K562 (cell line): Measurements from ENCODE around the gene HPCAL1. TPM values are rescaled to one million over a fixed set of nuclear protein-coding genes. Genes with fewer than 3 reads are reported as not detected.

Source experiments
- ATF7 ChIP-seq: fragments of 450-650 bp; IDR thresholded peaks from 2 replicates; pipeline ENCODE4 v1.7.1; 2014; ENCODE audit warnings: mild to moderate bottlenecking, moderate library complexity
- CBFB ChIP-seq: sonication (generic); formaldehyde crosslinking; IDR thresholded peaks from 2 replicates; pipeline ENCODE4 v1.4.0; 2020; ENCODE audit warnings: mild to moderate bottlenecking, missing genetic modification reagents
- CHD4 ChIP-seq: fragments of 200-600 bp; sonication (generic); IDR thresholded peaks from 3 replicates; pipeline ENCODE4 v1.6.1; 2012; ENCODE audit warnings: low read depth, mild to moderate bottlenecking, mixed read lengths, low read length, inconsistent platforms; ENCODE audit not compliant: insufficient read depth, insufficient replicate concordance, poor library complexity, severe bottlenecking
- GABPB2 ChIP-seq: fragments of 250-450 bp; sonication (Bioruptor Pico); conservative IDR thresholded peaks from 2 replicates; pipeline ENCODE4 v1.5.1; 2021; ENCODE audit warnings: mild to moderate bottlenecking
- KLF13 ChIP-seq: fragments of 450-650 bp; IDR thresholded peaks from 2 replicates; pipeline ENCODE4 v1.6.1; 2016; ENCODE audit warnings: missing genetic modification characterization, low read depth, mild to moderate bottlenecking, missing compliant biosample characterization, moderate library complexity, borderline replicate concordance
- RBM14 ChIP-seq: fragments of 200-400 bp; formaldehyde crosslinking; IDR thresholded peaks from 2 replicates; pipeline ENCODE4 v1.6.1; 2018; ENCODE audit warnings: low read depth, mild to moderate bottlenecking, low read length, moderate library complexity, borderline replicate concordance; ENCODE audit not compliant: insufficient read depth
- SMAD4 ChIP-seq: fragments of 250-450 bp; sonication (Bioruptor Pico); conservative IDR thresholded peaks from 2 replicates; pipeline ENCODE4 v1.8.0; 2021; ENCODE audit warnings: inconsistent platforms, mild to moderate bottlenecking, moderate library complexity
- TAF15 ChIP-seq: fragments of 200-400 bp; formaldehyde crosslinking; IDR thresholded peaks from 2 replicates; pipeline ENCODE4 v1.6.1; 2017; ENCODE audit warnings: mild to moderate bottlenecking, low read depth, low read length, moderate library complexity
- TRIM24 ChIP-seq, 2 experiments: fragments of 450-650 bp; IDR thresholded peaks; 2 replicates each; pipeline ENCODE4 v1.6.1; 2016
- YBX1 ChIP-seq: fragments of 450-650 bp; IDR thresholded peaks from 2 replicates; pipeline ENCODE4 v1.7.1; 2016; ENCODE audit warnings: mild to moderate bottlenecking
- ZFP30 ChIP-seq: fragments of 250-450 bp; sonication (Bioruptor Pico); IDR thresholded peaks from 2 replicates; pipeline ENCODE4 v1.8.0; 2022; ENCODE audit warnings: moderate library complexity, mild to moderate bottlenecking, inconsistent platforms, borderline replicate concordance
- ZNF347 ChIP-seq: fragments of 450-650 bp; formaldehyde crosslinking; IDR thresholded peaks from 2 replicates; pipeline ENCODE4 v1.4.0; 2020; ENCODE audit warnings: low read depth, mild to moderate bottlenecking, moderate library complexity
- ZZZ3 ChIP-seq: fragments of 450-650 bp; IDR thresholded peaks from 2 replicates; pipeline ENCODE4 v1.6.1; 2016; ENCODE audit warnings: antibody characterized with exemption, mild to moderate bottlenecking, moderate library complexity
- polyA plus RNA-seq, 8 experiments: library from polyadenylated mRNA; depleted of rRNA in 4 of 8; stranded (reverse) in 5 of 8; unstranded in 3 of 8; fragments of >200 nt; fragmentation: Nextera tagmentation in 2 of 8; fragmentation: Illumina TruSeq in 1 of 8; extraction: Ambion mirVana in 2 of 8; extraction: Trizol in 1 of 8; gene quantifications; 2 replicates each; pipeline versions ENCODE4 v1.2.1 to v1.2.3, GENCODE V29; 2011 to 2014; ENCODE audit warnings: inconsistent platforms in 1 of 8, missing spikeins in 1 of 8
- total RNA-seq, 7 experiments: library from RNA; depleted of rRNA in 6 of 7; stranded (reverse); fragments of >200 nt in 6 of 7; fragmentation: Illumina TruSeq in 2 of 7; extraction: Trizol in 2 of 7; gene quantifications; 2 replicates each; pipeline versions ENCODE4 v1.2.1 to v1.2.3, GENCODE V29; 2011 to 2021; ENCODE audit warnings: low replicate concordance in 1 of 7
- TF ChIP-seq, protein P1 (sequence below): sonication (generic); formaldehyde crosslinking; IDR thresholded peaks from 2 replicates; pipeline ENCODE4 v1.8.0; 2022; ENCODE audit warnings: mild to moderate bottlenecking, missing genetic modification reagents, borderline replicate concordance
- TF ChIP-seq, protein P2 (sequence below): fragments of 200-600 bp; sonication (generic); IDR thresholded peaks from one replicate; pipeline ENCODE4 v1.6.1; 2012; ENCODE audit warnings: mild to moderate bottlenecking, low read depth, low read length, inconsistent platforms

Gene HPCAL1
- total and polyA plus RNA-seq, 9 of the 15 experiments (the other 6 are each of a cell fraction or from before 2014, with no cell fraction given): 2.7 to 65.5 (median 23.9) TPM

DNA sequence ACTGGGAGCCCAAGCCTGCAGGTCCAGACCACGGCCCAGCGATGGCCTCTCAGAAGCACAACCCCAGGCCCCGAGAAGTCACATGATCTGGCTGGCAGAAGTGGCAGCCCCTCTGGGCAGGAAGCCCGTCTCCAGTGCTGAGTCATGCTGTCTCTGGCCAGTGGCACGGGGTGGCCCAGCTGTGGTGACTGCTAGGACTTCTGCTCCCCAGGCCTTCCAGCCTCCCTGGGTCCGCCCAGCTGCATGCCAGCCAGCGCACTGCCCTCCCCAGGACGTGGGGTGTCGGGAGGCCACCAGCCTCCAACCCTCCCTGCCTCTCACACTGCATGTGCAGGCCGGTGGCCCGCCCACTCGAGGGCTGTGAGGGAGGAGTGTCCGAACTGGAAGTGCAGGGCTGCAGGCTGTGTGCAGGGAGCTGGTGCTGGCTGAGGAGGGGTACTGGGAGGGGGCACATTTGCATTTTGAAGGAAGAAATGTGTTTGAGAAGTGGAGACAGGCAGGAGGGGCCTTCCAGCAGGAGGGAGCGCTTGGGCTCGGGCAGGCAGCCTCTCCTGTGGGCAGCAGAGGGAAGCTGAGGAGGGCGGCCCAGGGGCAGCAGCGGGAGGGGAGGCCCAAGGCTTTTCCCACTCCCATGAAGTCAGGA is 17.0 kb upstream of the HPCAL1 start (continued):
- TF ChIP-seq CHD4 (no peak), SMAD4 (0 out of 2 replicates have a peak, but pooled peaks have one; percentile 17), KLF13 (tag) (no peak), RBM14 (no peak), CBFB (CRISPR knock-in tag) (no peak), ATF7 (no peak), YBX1 (no peak), ZFP30 (no peak), ZZZ3 (no peak), GABPB2 (CRISPR knock-in tag) (no peak), TRIM24 (IDR thresholded peaks at IDR 0.05) (no peak), TAF15 (no peak), ZNF347 (CRISPR knock-in tag) (no peak)
- TF ChIP-seq, protein P1, sequence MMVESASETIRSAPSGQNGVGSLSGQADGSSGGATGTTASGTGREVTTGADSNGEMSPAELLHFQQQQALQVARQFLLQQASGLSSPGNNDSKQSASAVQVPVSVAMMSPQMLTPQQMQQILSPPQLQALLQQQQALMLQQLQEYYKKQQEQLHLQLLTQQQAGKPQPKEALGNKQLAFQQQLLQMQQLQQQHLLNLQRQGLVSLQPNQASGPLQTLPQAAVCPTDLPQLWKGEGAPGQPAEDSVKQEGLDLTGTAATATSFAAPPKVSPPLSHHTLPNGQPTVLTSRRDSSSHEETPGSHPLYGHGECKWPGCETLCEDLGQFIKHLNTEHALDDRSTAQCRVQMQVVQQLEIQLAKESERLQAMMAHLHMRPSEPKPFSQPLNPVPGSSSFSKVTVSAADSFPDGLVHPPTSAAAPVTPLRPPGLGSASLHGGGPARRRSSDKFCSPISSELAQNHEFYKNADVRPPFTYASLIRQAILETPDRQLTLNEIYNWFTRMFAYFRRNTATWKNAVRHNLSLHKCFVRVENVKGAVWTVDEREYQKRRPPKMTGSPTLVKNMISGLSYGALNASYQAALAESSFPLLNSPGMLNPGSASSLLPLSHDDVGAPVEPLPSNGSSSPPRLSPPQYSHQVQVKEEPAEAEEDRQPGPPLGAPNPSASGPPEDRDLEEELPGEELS (CRISPR knock-in tag): no peak
- TF ChIP-seq, protein P2, sequence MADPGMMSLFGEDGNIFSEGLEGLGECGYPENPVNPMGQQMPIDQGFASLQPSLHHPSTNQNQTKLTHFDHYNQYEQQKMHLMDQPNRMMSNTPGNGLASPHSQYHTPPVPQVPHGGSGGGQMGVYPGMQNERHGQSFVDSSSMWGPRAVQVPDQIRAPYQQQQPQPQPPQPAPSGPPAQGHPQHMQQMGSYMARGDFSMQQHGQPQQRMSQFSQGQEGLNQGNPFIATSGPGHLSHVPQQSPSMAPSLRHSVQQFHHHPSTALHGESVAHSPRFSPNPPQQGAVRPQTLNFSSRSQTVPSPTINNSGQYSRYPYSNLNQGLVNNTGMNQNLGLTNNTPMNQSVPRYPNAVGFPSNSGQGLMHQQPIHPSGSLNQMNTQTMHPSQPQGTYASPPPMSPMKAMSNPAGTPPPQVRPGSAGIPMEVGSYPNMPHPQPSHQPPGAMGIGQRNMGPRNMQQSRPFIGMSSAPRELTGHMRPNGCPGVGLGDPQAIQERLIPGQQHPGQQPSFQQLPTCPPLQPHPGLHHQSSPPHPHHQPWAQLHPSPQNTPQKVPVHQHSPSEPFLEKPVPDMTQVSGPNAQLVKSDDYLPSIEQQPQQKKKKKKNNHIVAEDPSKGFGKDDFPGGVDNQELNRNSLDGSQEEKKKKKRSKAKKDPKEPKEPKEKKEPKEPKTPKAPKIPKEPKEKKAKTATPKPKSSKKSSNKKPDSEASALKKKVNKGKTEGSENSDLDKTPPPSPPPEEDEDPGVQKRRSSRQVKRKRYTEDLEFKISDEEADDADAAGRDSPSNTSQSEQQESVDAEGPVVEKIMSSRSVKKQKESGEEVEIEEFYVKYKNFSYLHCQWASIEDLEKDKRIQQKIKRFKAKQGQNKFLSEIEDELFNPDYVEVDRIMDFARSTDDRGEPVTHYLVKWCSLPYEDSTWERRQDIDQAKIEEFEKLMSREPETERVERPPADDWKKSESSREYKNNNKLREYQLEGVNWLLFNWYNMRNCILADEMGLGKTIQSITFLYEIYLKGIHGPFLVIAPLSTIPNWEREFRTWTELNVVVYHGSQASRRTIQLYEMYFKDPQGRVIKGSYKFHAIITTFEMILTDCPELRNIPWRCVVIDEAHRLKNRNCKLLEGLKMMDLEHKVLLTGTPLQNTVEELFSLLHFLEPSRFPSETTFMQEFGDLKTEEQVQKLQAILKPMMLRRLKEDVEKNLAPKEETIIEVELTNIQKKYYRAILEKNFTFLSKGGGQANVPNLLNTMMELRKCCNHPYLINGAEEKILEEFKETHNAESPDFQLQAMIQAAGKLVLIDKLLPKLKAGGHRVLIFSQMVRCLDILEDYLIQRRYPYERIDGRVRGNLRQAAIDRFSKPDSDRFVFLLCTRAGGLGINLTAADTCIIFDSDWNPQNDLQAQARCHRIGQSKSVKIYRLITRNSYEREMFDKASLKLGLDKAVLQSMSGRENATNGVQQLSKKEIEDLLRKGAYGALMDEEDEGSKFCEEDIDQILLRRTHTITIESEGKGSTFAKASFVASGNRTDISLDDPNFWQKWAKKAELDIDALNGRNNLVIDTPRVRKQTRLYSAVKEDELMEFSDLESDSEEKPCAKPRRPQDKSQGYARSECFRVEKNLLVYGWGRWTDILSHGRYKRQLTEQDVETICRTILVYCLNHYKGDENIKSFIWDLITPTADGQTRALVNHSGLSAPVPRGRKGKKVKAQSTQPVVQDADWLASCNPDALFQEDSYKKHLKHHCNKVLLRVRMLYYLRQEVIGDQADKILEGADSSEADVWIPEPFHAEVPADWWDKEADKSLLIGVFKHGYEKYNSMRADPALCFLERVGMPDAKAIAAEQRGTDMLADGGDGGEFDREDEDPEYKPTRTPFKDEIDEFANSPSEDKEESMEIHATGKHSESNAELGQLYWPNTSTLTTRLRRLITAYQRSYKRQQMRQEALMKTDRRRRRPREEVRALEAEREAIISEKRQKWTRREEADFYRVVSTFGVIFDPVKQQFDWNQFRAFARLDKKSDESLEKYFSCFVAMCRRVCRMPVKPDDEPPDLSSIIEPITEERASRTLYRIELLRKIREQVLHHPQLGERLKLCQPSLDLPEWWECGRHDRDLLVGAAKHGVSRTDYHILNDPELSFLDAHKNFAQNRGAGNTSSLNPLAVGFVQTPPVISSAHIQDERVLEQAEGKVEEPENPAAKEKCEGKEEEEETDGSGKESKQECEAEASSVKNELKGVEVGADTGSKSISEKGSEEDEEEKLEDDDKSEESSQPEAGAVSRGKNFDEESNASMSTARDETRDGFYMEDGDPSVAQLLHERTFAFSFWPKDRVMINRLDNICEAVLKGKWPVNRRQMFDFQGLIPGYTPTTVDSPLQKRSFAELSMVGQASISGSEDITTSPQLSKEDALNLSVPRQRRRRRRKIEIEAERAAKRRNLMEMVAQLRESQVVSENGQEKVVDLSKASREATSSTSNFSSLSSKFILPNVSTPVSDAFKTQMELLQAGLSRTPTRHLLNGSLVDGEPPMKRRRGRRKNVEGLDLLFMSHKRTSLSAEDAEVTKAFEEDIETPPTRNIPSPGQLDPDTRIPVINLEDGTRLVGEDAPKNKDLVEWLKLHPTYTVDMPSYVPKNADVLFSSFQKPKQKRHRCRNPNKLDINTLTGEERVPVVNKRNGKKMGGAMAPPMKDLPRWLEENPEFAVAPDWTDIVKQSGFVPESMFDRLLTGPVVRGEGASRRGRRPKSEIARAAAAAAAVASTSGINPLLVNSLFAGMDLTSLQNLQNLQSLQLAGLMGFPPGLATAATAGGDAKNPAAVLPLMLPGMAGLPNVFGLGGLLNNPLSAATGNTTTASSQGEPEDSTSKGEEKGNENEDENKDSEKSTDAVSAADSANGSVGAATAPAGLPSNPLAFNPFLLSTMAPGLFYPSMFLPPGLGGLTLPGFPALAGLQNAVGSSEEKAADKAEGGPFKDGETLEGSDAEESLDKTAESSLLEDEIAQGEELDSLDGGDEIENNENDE: no peak
